GM10248 (cell line): ENCODE results near the gene COG8.

Experiments used
- CTCF ChIA-PET: fragments of 300-600 bp; sonication (Branson Sonifier 250); formaldehyde crosslinking; extraction: SDS; loops from one replicate; lab custom pipeline; 2021; ENCODE audit warnings: antibody characterized with exemption; lab: Yijun Ruan, JAX
- POLR2A ChIA-PET: fragments of 350-650 bp; sonication (Branson Sonifier 250); formaldehyde crosslinking; extraction: SDS; loops from one replicate; lab custom pipeline; 2020; ENCODE audit warnings: antibody characterized with exemption; lab: Yijun Ruan, JAX
- DNase-seq: peaks from one replicate; pipeline ENCODE4 v3.0.0; 2012; ENCODE audit errors: extremely low spot score
- CTCF ChIP-seq: IDR thresholded peaks from 2 replicates; pipeline ENCODE4 v1.5.1; 2012; ENCODE audit warnings: mild to moderate bottlenecking, low read depth; ENCODE audit errors: extremely low read depth, missing control alignments, control extremely low read depth

The COG8 gene

GRCh38 chr16:69378760-69379159 lies 39.4 kb upstream of the COG8 start:
- POLR2A ChIA-PET, result interaction anchor here (0.5 kb wide), 1 partner anchor 239 kb away, joined by 4 read pairs; no protein-coding TSS in a partner anchor
- CTCF ChIA-PET, result interaction anchor here (0.6 to 10.9 kb wide), 4 partner anchors 10 to 95 kb away, joined by 3 to 78 read pairs (median 8); no protein-coding TSS in a partner anchor
- no peak for TF ChIP-seq CTCF
- DNase-seq, result no peak

GRCh38 chr16:69378036-69378435 lies 38.7 kb upstream of the COG8 start:
- CTCF ChIA-PET, result interaction anchor here (0.6 to 10.9 kb wide), 4 partner anchors 9 to 94 kb away, joined by 3 to 78 read pairs (median 8); no protein-coding TSS in a partner anchor
- POLR2A ChIA-PET, result interaction anchor here (0.5 kb wide), 1 partner anchor 240 kb away, joined by 4 read pairs; no protein-coding TSS in a partner anchor
- TF ChIP-seq CTCF, result no peak
- DNase-seq, result no peak

DNA sequence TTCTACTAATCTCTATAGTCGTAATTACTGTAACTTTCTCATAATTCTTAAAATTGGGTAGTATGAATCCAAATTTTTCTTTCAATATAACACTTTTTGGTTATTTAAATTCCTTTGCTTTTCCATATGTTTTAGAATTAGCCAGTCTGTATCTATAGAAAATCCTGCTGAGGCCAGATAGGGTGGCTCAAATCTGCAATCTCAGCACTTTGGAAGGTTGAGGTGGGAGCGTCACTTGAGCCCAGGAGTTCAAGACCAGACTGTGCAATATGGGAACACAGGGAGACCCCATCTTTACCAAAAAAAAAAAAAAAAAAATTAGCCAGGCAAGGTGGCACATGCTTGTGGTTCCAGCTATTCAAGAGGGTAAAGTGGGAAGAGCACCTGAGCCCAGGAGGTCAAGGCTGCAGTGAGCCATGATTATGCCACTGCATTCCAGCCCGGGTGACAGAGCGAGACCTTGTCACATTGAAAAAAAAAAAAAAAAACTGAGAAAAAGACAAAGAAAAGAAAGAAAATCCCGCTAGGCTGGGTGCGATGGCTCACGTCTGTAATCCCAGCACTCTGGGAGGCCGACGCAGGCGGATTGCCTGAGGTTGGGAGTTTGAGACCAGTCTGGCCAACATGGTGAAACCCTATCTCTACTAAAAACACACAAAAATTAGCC lies 37.2 kb upstream of the COG8 start:
- CTCF ChIA-PET, result interaction anchor here (0.8 to 1.8 kb wide), 3 partner anchors 8 to 19 kb away, joined by 3 to 5 read pairs (median 3); no protein-coding TSS in a partner anchor
- TF ChIP-seq CTCF, result no peak
- POLR2A ChIA-PET, result no interaction called here

GRCh38 chr16:69373019-69373418 lies 33.7 kb upstream of the COG8 start:
- ChIA-PET CTCF (interaction anchor here (1.6 kb wide), 1 partner anchor 39 kb away, joined by 3 read pairs; no protein-coding TSS in a partner anchor), POLR2A (interaction anchor here (0.6 to 1.1 kb wide), 2 partner anchors 11 to 970 kb away, joined by 3 read pairs; no protein-coding TSS in a partner anchor)

More for the DNA sequence above, 37.2 kb upstream of the COG8 start:
- no peak for DNase-seq

GRCh38 chr16:69371564-69371963 lies 32.2 kb upstream of the COG8 start:
- TF ChIP-seq CTCF, result no peak
- ChIA-PET POLR2A (no interaction called here), CTCF (interaction anchor here (1.2 kb wide), 1 partner anchor 30 kb away, joined by 3 read pairs; no protein-coding TSS in a partner anchor)

More at GRCh38 chr16:69373019-69373418, 33.7 kb upstream of the COG8 start:
- no peak for DNase-seq
- TF ChIP-seq CTCF, result no peak

DNA sequence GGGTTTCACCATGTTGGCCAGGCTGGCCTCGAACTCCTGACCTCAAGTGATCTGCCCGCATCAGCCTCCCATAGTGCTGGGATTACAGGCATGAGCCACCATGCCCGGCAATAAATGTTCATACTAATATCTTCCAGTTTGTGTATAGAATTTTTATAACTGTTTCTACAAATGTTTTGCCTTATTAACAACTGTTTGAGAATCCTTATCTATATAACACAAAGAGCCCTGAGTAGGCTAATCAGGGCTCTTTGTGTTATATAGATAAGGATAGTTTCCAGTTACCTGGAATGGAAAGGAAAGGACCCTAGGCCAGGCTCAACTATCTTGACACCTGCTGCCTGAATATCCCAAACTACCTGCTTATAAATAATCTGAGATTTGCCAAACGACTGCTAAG lies 29.5 kb upstream of the COG8 start:
- POLR2A ChIA-PET, result no interaction called here
- TF ChIP-seq CTCF, result no peak
- CTCF ChIA-PET, result interaction anchor here (4.2 kb wide), 1 partner anchor 11 kb away, joined by 13 read pairs; no protein-coding TSS in a partner anchor
- DNase-seq, result no peak

More at GRCh38 chr16:69371564-69371963, 32.2 kb upstream of the COG8 start:
- DNase-seq, result no peak
